ENCODE measurements around the gene WFIKKN1. TPM values are rescaled to one million over a fixed set of nuclear protein-coding genes. Genes with fewer than 3 reads are reported as not detected.

Gene WFIKKN1
- total and polyA plus RNA-seq, 2 of the 13 experiments (the other 11 are each of a cell fraction or from before 2014, with no cell fraction given), result 1.7 to 4.9 TPM

DNA sequence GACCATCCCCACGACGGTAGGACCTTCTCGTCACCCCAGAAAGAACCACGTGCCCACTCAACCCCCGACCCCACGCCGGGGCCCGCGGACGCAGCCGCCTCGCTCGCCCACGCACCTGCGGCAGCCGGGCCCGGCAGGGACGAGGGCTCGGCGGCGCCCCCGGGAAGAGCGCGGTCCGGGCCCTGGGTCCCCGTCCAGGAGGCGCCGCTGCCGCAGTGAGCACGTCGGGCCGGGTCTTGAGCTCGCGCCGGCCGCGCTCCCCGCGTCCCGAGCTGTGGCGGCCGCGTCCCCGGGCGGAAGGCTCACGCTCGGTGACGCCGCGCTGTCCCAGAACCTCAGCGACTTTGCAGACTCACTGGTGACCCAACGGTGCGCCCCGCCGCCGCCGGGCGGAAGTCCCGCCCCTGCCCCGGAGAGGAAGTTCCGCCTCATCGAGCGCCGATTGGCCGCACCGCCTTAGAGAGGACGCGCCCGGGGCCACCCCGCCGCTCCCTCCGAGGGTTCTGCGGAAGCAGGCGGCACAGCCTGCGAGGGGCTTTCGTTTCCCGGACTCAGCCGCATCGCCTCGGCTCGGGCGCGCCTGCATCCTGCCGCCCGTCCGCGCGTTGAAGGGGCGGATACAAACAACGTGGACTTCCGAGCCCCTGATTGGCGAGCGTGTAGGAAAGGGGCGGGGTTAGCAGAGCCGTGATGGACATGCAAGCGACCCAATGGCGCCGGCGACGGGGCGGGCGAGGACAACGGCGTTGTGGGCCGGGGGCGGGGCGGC lies 41.7 kb upstream of the WFIKKN1 start (continued):
- TF ChIP-seq TOE1 (CRISPR knock-in tag; IDR thresholded peaks at IDR 0.05), result no peak; the same call in 1 of the 2 replicates
- peak; percentile 79 for TF ChIP-seq BRD4 (CRISPR knock-in tag; IDR thresholded peaks at IDR 0.05)
- TF ChIP-seq YEATS4 (CRISPR knock-in tag; IDR thresholded peaks at IDR 0.05; ENCODE audit: borderline replicate concordance), result peak; percentile 48; the same call in 1 of the 2 replicates
- no peak for TF ChIP-seq PRPF4 (IDR thresholded peaks at IDR 0.05; ENCODE audit: low read depth, low read length, poor library complexity, severe bottlenecking)
- no peak for TF ChIP-seq ZNF678 (CRISPR knock-in tag; IDR thresholded peaks at IDR 0.05)
- TF ChIP-seq ZNF224 (CRISPR knock-in tag; IDR thresholded peaks at IDR 0.05), result no peak
- no peak for TF ChIP-seq TCF12 (IDR thresholded peaks at IDR 0.05)
- TF ChIP-seq TCF12 (CRISPR knock-in tag; IDR thresholded peaks at IDR 0.05), result peak; percentile 57; the same call in 1 of the 2 replicates
- TF ChIP-seq ZNF564 (CRISPR knock-in tag; IDR thresholded peaks at IDR 0.05), result peak; percentile 67; the same call in 1 of the 2 replicates
- TF ChIP-seq, protein P1, sequence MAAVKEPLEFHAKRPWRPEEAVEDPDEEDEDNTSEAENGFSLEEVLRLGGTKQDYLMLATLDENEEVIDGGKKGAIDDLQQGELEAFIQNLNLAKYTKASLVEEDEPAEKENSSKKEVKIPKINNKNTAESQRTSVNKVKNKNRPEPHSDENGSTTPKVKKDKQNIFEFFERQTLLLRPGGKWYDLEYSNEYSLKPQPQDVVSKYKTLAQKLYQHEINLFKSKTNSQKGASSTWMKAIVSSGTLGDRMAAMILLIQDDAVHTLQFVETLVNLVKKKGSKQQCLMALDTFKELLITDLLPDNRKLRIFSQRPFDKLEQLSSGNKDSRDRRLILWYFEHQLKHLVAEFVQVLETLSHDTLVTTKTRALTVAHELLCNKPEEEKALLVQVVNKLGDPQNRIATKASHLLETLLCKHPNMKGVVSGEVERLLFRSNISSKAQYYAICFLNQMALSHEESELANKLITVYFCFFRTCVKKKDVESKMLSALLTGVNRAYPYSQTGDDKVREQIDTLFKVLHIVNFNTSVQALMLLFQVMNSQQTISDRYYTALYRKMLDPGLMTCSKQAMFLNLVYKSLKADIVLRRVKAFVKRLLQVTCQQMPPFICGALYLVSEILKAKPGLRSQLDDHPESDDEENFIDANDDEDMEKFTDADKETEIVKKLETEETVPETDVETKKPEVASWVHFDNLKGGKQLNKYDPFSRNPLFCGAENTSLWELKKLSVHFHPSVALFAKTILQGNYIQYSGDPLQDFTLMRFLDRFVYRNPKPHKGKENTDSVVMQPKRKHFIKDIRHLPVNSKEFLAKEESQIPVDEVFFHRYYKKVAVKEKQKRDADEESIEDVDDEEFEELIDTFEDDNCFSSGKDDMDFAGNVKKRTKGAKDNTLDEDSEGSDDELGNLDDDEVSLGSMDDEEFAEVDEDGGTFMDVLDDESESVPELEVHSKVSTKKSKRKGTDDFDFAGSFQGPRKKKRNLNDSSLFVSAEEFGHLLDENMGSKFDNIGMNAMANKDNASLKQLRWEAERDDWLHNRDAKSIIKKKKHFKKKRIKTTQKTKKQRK (IDR thresholded peaks at IDR 0.05; ENCODE audit: low read length), result no peak; the same call in 1 of the 2 replicates
- no peak for TF ChIP-seq KDM4B (CRISPR knock-in tag; IDR thresholded peaks at IDR 0.05)
- no peak for TF ChIP-seq ZNF780A (CRISPR knock-in tag; IDR thresholded peaks at IDR 0.05)
- peak; percentile 43; the same call in 1 of the 2 replicates for TF ChIP-seq SPEN (CRISPR knock-in tag; IDR thresholded peaks at IDR 0.05; ENCODE audit: low read depth)
- 0 out of 2 replicates have a peak, but pooled peaks have one; percentile 12 for TF ChIP-seq IRF2 (CRISPR knock-in tag; IDR thresholded peaks at IDR 0.05)
- TF ChIP-seq GLMP (CRISPR knock-in tag; IDR thresholded peaks at IDR 0.05; ENCODE audit: borderline replicate concordance), result no peak
- TF ChIP-seq ZNF562 (CRISPR knock-in tag; IDR thresholded peaks at IDR 0.05; ENCODE audit: borderline replicate concordance), result no peak
- peak; percentile 27; the same call in 1 of the 2 replicates for TF ChIP-seq MED1 (CRISPR knock-in tag; IDR thresholded peaks at IDR 0.05)
- TF ChIP-seq ZNF33A (CRISPR knock-in tag; IDR thresholded peaks at IDR 0.05; ENCODE audit: borderline replicate concordance), result no peak
- TF ChIP-seq SNAPC2 (CRISPR knock-in tag; IDR thresholded peaks at IDR 0.05), result no peak
- TF ChIP-seq, protein P2, sequence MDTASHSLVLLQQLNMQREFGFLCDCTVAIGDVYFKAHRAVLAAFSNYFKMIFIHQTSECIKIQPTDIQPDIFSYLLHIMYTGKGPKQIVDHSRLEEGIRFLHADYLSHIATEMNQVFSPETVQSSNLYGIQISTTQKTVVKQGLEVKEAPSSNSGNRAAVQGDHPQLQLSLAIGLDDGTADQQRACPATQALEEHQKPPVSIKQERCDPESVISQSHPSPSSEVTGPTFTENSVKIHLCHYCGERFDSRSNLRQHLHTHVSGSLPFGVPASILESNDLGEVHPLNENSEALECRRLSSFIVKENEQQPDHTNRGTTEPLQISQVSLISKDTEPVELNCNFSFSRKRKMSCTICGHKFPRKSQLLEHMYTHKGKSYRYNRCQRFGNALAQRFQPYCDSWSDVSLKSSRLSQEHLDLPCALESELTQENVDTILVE (CRISPR knock-in tag; IDR thresholded peaks at IDR 0.05), result peak; percentile 19
- TF ChIP-seq ONECUT2 (CRISPR knock-in tag; IDR thresholded peaks at IDR 0.05), result no peak
- peak; percentile 55; the same call in 1 of the 2 replicates for TF ChIP-seq ZBTB2 (CRISPR knock-in tag; IDR thresholded peaks at IDR 0.05; ENCODE audit: low read depth)
- TF ChIP-seq BATF2 (CRISPR knock-in tag; IDR thresholded peaks at IDR 0.05), result no peak
